Measurements from ENCODE around the gene TOM1L2. TPM values are rescaled to one million over a fixed set of nuclear protein-coding genes. Genes with fewer than 3 reads are reported as not detected.
A peak's percentile ranks its signal among the peaks of the same experiment; 100 is the strongest.
"Not testable (repeated sequence)": the region's sequence is repeated elsewhere in the genome, so short reads cannot be mapped to it uniquely, and the experiment has no call there.

Gene TOM1L2
- total RNA-seq, 4 donors from 2014 or later: 55.5 to 118 (median 73.3) TPM

DNA sequence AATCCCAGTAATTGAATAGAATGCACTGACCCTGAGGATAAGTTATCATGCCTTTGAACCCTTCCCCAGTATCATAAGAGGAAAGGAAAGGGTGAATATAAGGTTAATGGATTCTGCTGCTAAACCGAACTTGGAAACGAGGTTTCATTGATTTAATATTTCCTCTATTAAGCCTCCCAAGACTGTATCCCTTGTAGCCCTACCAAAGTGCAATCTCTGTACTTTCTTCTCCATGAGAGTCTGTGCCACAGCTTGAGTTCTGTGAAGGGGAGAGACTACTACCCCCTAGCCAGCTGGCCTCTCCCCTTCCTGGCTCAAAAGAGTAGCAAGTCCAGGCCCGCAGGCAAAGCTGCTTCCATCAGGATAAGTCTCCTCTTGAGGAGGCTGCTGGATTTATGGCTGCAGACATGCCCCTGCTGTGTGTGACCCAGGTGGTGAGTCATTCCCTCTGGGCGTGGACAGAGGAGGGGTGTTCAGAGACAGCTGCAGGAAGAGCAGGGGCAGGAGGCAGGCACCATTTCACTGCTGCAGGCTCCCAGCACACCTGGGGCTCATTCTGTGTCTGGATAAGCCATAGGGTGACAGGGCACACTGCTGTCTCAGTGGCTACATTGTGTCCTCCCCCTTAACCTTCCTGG, 58.4 kb downstream of the TOM1L2 start:
- DNase-seq: no peak
- intact Hi-C loops (cut with DNase I): no loop called here
- WGBS, 2 donors: 14 to 20% methylated on average over 4 of the region's 4 CpGs
- Histone ChIP-seq H3K27ac (peak overlapping the region; percentile 53 to 86 (median 66)), H3K4me3 (no peak overlapping the region), H3K27me3 (no peaks in the 10 kb centered on the region), H3K9me3 (no peaks in the 10 kb centered on the region), H3K4me1 (peaks cover 15 to 53% (median 20%) of the 10 kb centered on the region in 3 donors), H3K36me3 (no peaks in the 10 kb centered on the region)
- TF ChIP-seq, protein P1, sequence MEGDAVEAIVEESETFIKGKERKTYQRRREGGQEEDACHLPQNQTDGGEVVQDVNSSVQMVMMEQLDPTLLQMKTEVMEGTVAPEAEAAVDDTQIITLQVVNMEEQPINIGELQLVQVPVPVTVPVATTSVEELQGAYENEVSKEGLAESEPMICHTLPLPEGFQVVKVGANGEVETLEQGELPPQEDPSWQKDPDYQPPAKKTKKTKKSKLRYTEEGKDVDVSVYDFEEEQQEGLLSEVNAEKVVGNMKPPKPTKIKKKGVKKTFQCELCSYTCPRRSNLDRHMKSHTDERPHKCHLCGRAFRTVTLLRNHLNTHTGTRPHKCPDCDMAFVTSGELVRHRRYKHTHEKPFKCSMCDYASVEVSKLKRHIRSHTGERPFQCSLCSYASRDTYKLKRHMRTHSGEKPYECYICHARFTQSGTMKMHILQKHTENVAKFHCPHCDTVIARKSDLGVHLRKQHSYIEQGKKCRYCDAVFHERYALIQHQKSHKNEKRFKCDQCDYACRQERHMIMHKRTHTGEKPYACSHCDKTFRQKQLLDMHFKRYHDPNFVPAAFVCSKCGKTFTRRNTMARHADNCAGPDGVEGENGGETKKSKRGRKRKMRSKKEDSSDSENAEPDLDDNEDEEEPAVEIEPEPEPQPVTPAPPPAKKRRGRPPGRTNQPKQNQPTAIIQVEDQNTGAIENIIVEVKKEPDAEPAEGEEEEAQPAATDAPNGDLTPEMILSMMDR (IDR thresholded peaks at IDR 0.05): no peak
- TF ChIP-seq POLR2A (IDR thresholded peaks at IDR 0.05): no peak

- H3K9me3 ChIP-seq; DNase-seq; H3K4me3 ChIP-seq; intact Hi-C loops (cut with DNase I); H3K36me3 ChIP-seq; H3K27me3 ChIP-seq: not testable (repeated sequence)
- WGBS, 2 donors: no CpG with 5 or more reads among the region's 27 CpGs
- Histone ChIP-seq H3K4me1 (peaks cover 14 to 43% (median 14%) of the 10 kb centered on the region in 3 donors), H3K27ac (peak overlapping the region in 1 of 4 donors; percentile 86)
Observed at GRCh38 chr17:17912336-17912735, 59.9 kb downstream of the TOM1L2 start.

DNA sequence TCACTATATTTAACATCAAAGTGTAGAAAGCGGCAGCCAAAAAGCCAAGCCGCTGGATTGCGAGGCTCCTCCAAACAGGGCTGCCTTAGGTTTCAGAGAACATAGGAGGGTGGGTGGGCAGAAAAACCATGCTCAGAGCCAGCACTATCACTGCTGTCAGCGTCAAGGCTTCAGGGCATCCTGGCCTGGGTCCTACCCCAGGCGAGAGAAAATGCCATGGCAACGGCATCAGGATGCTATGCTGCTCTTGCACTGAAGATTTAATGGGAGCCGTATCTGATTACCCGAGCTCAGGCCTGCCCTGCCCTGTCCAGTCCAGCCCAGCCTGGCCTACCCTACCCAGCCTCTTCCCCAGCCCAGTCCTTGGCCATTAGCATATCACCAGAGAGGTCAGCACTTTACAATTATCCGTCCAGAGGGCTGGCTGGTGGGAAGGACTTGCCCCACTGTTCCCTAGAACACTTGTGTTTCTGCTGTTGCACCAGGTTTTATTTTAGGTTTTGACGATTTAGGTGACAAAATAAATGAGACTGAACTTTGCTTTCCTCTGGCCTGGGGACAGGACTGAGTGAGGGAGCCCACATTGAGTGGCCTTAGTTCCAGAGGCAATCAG, 61.1 kb downstream of the TOM1L2 start:
- WGBS, 2 donors: 62 to 82% methylated on average over 7 to 8 of the region's 10 CpGs
- DNase-seq: no peak

DNA sequence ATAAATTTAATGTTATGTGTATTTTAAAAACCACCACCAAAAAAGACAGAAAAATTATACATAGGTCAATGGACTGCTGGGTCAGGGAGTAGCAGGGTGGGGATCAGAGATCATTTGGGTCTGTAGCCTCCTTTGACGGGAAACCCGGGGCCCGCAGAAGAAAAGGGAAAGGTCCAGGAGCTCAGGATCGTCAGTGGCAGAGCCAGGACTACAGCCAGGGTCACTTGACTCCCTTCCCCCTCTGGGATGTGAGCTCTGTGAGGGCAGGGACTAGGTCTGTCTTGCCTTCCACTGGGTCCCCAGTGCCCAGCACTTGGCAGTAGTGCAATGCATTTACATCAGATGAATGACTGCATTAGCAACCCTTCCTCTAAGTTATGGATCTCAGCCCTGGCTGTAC, 62.1 kb downstream of the TOM1L2 start:
- DNase-seq: no peak
- no peak overlapping the region for H3K4me3 ChIP-seq
- peaks cover 14 to 47% (median 14%) of the 10 kb centered on the region in 3 donors for H3K4me1 ChIP-seq
- H3K27me3 ChIP-seq: no peaks in the 10 kb centered on the region
- TF ChIP-seq, protein P1 (IDR thresholded peaks at IDR 0.05): no peak
- TF ChIP-seq POLR2A (IDR thresholded peaks at IDR 0.05): no peak
- peaks cover 0 to 26% (median 6%) of the 10 kb centered on the region in 3 donors for H3K36me3 ChIP-seq
- H3K27ac ChIP-seq: no peak overlapping the region
- H3K9me3 ChIP-seq: no peaks in the 10 kb centered on the region
- intact Hi-C loops (cut with DNase I): no loop called here
- 65 to 74% methylated on average over 4 of the region's 4 CpGs for WGBS, 2 donors

More for the DNA sequence above, 61.1 kb downstream of the TOM1L2 start:
- peaks cover 14 to 52% (median 14%) of the 10 kb centered on the region in 3 donors for H3K4me1 ChIP-seq
- no peak overlapping the region for H3K27ac ChIP-seq
- H3K9me3 ChIP-seq: no peaks in the 10 kb centered on the region
- intact Hi-C loops (cut with DNase I): no loop called here
- TF ChIP-seq POLR2A (IDR thresholded peaks at IDR 0.05): no peak
- TF ChIP-seq, protein P1 (IDR thresholded peaks at IDR 0.05): no peak
- peaks cover 0 to 15% (median 3%) of the 10 kb centered on the region in 3 donors for H3K36me3 ChIP-seq
- no peaks in the 10 kb centered on the region for H3K27me3 ChIP-seq
- no peak overlapping the region for H3K4me3 ChIP-seq

- no peak overlapping the region for H3K4me3 ChIP-seq
- no peak overlapping the region for H3K27ac ChIP-seq
- no peaks in the 10 kb centered on the region for H3K27me3 ChIP-seq
- H3K9me3 ChIP-seq: no peaks in the 10 kb centered on the region
- intact Hi-C loops (cut with DNase I): no loop called here
- H3K36me3 ChIP-seq: peaks cover 0 to 35% (median 6%) of the 10 kb centered on the region in 3 donors
- DNase-seq: no peak
- 80 to 93% methylated on average over 4 to 5 of the region's 5 CpGs for WGBS, 2 donors
- TF ChIP-seq, protein P1 (IDR thresholded peaks at IDR 0.05): no peak
- no peak for TF ChIP-seq POLR2A (IDR thresholded peaks at IDR 0.05)
- peaks cover 7 to 37% (median 7%) of the 10 kb centered on the region in 3 donors for H3K4me1 ChIP-seq
Observed at GRCh38 chr17:17909078-17909477, 63.1 kb downstream of the TOM1L2 start.
